GM11168 (cell line): ENCODE data around the gene MC4R.

Experiments used
- in situ Hi-C: fragments of 300-500 bp; cut with MboI; formaldehyde crosslinking; loops from one replicate; pipeline ENCODE4 v1.12.0; 2022; ENCODE audit warnings: low sequenced_read_pairs; ENCODE audit not compliant: unreplicated experiment

MC4R gene

GRCh38 chr18:60372596-60372995 is at the start of gene MC4R:
Gene MC4R, minus strand, starts transcription at chr18:60372775. Its CDS starts 426 bp downstream, at chr18:60372349.
- in situ Hi-C loops = no loop called here

GRCh38 chr18:60422306-60422705 is 49.7 kb upstream of the MC4R start:
- in situ Hi-C loops = loop anchor here (25.0 kb wide), 2 partner anchors 335 to 435 kb away; no protein-coding TSS in a partner anchor

DNA sequence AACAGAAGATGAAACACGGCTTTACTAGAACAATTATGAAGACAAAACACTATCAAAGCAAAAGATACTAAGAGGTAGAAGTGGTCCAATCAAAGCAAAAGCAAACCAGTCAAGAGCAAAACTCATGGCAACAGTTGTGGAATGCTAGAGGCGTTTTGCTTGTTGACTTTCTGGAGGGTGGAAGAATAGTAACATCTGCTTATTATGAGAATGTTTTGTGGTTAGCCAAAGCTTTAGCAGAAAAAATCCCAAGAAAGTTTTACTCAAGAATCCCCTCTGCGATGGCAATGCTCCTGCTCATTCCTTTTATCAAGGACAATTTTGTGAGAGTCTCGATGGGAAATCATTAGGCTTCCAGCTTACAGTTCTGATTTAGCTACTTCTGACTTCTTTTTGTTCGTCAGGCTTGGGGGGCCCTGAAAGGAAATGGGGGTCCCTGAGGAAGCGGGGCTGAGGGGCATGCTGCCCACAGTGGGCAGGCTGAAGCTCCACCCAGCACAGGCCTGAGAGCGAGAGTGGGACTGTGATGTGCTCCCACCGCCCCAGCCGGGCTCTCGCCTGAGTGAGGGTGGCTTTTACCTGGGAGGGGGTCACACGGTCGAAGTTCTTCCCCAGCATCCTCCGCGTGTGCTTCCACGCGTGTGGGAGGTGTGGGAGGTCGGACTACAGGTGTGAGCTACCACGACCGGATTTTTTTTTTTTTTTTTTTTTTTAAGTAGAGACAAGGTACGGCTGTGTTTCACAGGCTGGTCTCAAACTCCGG is 49.0 kb upstream of the MC4R start:
- in situ Hi-C loops = loop anchor here (25.0 kb wide), 2 partner anchors 334 to 434 kb away; no protein-coding TSS in a partner anchor

DNA sequence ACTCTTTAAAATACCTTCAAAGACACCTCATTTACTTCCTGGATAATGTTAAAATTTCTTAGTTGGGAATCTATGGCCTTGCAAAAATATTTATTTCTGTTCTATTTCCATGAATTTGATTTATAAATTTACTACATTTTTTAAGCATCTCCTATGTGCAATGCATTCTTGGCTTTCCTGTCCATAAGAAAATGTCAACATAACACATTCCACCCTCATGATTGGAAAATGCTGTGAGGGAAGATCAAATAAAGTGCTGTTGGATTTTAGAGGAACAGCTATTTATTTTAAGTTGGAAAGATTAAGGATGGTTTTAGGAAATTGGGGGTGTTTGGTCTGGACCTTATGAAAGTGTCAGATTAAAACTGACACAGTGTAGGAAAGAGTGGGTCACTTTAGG is 45.4 kb upstream of the MC4R start:
- in situ Hi-C loops = loop anchor here (25.0 kb wide), 2 partner anchors 331 to 431 kb away; no protein-coding TSS in a partner anchor

DNA sequence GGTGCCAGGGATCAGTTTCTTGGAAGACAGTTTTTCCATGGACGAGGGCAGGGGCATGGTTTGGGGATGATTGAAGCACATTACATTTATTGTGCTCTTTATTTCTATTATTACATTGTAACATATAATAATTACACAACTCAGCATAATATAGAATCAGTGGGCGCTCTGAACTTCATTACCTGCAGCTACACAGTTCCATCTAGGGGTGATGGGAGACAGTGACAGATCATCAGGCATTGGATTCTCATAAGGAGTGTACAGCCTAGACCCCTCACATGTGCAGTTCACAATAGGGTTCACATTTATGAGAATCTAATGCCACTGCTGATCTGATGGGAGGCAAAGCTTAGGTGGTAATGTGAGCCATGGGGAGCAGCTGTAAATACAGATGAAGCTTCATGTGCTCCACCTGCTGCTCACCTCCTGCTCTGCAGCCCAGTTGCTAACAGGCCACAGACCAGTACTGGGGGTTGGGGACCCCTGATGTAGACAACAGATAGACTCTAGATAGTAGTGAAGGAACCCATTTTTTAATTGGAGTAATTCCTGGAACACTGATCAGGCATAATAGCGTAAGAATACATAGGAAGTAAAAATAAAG is 41.5 kb upstream of the MC4R start:
- in situ Hi-C loops = loop anchor here (25.0 kb wide), 2 partner anchors 327 to 427 kb away; no protein-coding TSS in a partner anchor

- in situ Hi-C loops = loop anchor here (25.0 kb wide), 2 partner anchors 324 to 424 kb away; no protein-coding TSS in a partner anchor
Observed at GRCh38 chr18:60411715-60412114, 39.1 kb upstream of the MC4R start.

DNA sequence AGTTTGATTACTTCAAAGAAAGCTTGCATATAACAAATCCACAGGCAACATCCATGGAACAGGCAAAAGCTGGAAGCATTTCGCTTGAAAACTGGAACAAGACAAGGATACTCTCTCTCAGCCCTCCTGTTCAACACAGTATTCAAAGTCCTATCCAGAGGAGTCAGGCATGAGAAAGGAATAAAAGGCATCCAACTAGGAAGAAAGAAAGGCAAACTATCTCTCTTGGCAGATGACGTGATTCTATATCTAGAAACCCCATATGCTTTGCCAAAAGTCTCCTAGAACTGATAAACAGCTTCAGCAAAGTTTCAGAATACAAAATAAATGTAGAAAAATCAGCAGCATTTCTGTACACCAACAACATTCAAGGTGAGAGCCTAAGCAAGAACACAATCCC is 34.1 kb upstream of the MC4R start:
- in situ Hi-C loops = loop anchor here (25.0 kb wide), 2 partner anchors 319 to 419 kb away; no protein-coding TSS in a partner anchor

DNA sequence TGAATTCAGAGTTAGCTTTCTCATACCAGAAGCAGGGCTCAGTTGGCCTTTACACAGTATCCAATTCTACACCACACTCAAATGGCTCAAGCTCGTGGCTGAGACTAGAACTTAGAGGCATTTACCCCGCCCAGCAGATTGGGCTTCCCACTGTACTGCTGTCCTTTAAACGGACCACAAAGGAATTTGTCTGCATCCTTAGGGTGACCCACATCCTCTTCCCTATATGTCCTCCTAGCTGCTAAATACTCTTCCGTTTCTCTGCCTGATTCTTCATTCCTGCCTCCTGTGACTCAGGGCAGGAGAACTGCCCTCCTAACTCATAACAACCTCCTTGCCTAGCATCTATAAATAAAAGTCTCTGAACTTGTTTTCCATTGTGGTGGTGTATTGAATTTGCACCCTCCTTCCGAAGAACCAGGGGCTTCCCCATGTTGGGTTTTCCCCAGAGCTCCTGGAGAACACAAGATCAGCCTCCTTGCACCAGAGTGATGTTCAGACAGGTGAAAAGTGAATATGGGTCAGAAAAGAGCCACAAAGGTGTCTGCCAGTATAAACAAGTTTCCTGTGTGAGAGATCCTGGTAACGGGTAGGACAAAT is 32.0 kb upstream of the MC4R start:
- in situ Hi-C loops = loop anchor here (25.0 kb wide), 2 partner anchors 317 to 417 kb away; no protein-coding TSS in a partner anchor

GRCh38 chr18:60401346-60401745 is 28.8 kb upstream of the MC4R start:
- in situ Hi-C loops = loop anchor here (25.0 kb wide), 2 partner anchors 314 to 414 kb away; no protein-coding TSS in a partner anchor

DNA sequence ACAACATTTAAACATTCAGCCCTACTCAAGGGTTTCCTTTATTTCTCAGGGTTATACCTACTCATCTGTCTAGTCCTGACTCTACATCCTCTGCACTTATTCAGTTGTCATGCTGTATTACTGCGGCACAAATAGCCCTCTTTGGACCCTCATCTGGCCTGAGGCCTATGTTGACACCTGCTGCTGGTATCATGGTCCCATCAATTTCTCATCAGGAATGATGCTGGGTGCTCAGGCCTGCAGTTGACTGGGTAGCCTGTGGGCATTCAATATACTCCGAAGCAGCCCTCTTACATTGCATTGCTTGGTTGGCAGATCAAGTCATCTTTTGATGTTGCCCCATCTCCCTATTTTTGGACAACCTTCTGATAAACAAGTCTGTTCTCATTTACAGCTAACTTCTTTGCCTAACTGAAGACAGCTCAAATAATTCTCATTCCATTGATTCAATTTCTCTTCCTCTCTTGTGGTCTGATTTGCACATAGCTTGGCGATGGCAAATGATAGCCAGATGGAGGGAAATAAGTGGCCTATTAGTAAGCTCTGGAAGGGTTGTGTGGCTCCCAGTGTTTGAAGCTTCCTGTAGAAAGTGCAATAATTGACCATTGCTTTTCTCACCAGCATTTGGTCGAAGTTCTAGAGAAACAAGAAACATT is 19.1 kb upstream of the MC4R start:
- in situ Hi-C loops = no loop called here

GRCh38 chr18:60389314-60389713 is 16.7 kb upstream of the MC4R start:
- in situ Hi-C loops = no loop called here

DNA sequence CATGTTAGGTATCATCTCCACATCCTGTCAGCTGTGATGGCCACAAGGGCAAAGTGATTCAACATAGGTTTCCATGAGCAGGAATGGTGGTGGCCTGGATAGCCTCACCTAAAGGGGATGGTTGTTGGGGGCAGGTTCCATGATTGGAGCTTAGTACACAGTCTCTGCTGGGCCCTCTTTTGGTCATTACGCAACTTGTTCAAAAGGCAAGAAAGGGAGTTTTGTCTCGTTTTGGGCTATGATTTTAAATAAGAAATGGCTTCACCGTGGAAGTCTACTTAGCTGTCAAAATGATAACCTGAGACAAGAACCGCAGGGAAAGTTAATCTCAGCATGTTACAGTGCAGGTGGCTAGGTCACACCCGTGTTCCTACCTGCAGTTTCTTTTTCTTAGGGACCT is 13.1 kb upstream of the MC4R start:
- in situ Hi-C loops = no loop called here

GRCh38 chr18:60383893-60384292 is 11.3 kb upstream of the MC4R start:
- in situ Hi-C loops = no loop called here

DNA sequence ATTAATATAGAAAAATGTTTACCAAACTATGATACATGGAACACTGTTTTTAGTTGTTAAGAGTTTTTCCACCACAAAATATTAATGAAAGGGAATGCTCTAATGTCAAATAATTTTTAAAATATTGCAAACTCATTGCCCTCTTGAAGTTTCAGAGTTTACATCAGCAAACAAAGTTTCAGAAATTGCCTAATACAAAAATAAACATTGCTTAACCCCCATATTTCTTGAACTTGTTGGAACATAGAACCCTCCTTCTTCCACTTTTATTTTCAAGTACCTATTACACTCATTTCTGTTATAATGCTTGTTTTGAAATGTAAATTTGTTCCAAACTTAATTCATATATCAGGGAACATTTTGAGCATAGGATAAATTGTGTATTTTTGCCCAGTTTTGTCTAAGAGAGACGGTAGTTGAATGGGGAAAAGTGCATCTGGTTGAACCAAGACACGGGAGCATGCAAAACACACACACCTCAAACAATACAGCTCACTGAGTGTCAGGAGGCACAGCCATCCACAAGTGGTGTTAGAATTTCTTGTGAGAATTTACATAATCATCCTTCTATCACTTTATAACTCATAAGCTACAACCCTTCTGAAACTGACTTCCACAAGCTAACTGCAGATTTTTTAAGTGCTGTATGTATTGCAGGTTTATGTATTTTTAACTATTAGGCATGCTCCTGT is 5.3 kb upstream of the MC4R start:
- in situ Hi-C loops = no loop called here

- in situ Hi-C loops = no loop called here
Observed at GRCh38 chr18:60372132-60372531, 443 bp downstream of the MC4R start.

GRCh38 chr18:60358516-60358915 is 14.1 kb downstream of the MC4R start:
- in situ Hi-C loops = no loop called here

DNA sequence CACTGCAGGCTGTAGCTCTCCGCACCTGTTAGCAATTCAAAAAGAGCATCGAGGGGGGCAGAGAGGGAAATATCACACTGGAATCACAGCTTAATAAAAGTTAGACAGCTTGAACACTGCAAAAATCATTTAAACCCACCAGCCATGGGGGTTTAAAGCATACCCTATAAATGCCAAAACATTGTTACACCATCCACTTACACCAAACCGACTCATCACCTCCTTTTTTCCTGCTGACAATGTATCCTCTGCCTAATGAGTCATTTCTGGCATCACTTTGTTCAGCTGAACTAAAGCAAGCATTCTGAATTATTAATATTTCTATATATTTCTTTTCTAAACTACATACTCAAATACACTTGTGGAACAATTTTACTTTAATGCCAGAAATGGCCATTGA is 21.6 kb downstream of the MC4R start:
- in situ Hi-C loops = no loop called here

DNA sequence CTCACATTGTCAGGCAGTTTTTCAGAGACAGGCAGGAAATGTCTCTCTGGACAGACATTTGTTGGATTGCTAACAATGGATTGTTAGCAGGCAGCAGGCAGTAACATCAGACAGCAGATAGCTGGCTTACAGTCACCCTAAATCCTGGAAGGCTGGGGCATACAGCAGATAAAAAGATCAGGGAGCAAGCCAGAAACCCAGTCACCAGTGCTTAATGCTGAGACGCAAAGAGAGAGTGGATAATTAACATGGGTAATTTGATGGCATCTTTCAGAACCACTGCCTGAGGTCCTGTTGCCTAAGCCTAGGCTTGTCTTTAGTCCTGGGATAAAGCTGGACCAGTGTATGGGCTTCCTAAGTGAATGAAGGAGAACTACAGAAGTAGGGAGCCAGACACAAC is 22.4 kb downstream of the MC4R start:
- in situ Hi-C loops = no loop called here

- in situ Hi-C loops = no loop called here
Observed at GRCh38 chr18:60347526-60348045, 25.0 kb downstream of the MC4R start.

- in situ Hi-C loops = no loop called here
Observed at GRCh38 chr18:60339018-60339417, 33.6 kb downstream of the MC4R start.
